ENCODE results near the gene CAMK2A. TPM values are rescaled to one million over a fixed set of nuclear protein-coding genes. Genes with fewer than 3 reads are reported as not detected.

Gene CAMK2A
- total RNA-seq, 1 experiment from 2014 or later, result 0.33 TPM

DNA sequence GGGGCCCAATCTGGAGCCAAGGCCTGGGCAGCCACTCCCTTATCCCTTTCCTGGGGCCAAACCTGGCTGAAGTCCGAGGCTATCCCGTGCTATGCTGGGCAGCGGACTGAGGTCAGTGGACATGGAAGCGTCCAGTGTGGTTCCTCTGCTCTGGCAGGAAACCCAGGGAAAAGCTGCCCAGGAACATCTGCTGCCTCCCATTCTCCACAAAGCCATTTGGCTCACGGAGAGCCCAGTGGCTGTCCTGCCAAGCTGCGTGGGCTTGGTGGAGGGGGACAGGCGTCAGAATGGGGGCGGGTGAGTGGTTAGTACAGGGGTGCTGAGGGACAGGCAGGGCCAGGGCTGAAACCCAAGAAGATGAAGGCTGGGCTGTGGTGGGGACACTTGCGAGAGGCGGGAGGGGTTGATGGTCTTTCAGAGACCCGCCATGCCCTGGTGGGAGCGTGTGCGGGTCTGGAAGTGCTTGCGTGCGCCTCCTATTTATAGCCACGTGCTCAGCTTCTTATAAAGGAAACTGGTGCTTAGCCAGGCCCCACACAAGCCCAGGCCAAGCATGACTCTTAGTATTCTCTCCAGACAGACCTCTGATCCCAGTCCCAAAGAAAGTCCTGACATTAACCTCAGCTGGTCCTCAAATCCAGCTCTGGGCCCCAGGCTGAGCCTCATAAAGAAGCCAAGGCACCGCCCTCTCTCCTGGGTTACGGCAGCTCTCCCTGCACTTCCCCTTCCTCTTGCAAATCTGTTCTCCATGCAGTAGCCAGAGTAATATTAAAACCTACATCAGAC lies 109.1 kb downstream of the CAMK2A start:
- H4K8ac ChIP-seq (replicated peaks; ENCODE audit: insufficient read length, low read depth, low read length), result no peak overlapping the region
- H3K9me3 Mint-ChIP-seq, result no peaks in the 10 kb centered on the region; a peak in 1 of 5 replicates
- H2AK5ac ChIP-seq (ENCODE audit: insufficient read length, low read length), result no peak overlapping the region
- H2BK5ac ChIP-seq (ENCODE audit: insufficient read length, low read length), result no peak overlapping the region
- H3K27ac Mint-ChIP-seq, result no peak overlapping the region
- TF ChIP-seq, protein P1, sequence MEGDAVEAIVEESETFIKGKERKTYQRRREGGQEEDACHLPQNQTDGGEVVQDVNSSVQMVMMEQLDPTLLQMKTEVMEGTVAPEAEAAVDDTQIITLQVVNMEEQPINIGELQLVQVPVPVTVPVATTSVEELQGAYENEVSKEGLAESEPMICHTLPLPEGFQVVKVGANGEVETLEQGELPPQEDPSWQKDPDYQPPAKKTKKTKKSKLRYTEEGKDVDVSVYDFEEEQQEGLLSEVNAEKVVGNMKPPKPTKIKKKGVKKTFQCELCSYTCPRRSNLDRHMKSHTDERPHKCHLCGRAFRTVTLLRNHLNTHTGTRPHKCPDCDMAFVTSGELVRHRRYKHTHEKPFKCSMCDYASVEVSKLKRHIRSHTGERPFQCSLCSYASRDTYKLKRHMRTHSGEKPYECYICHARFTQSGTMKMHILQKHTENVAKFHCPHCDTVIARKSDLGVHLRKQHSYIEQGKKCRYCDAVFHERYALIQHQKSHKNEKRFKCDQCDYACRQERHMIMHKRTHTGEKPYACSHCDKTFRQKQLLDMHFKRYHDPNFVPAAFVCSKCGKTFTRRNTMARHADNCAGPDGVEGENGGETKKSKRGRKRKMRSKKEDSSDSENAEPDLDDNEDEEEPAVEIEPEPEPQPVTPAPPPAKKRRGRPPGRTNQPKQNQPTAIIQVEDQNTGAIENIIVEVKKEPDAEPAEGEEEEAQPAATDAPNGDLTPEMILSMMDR (conservative IDR thresholded peaks at IDR 0.05), result no peak
- H3T11ph ChIP-seq (ENCODE audit: low read length), result no peak overlapping the region
- H3K9ac ChIP-seq (ENCODE audit: extremely low read depth, insufficient read length, low read length), result no peak overlapping the region
- H3K23ac ChIP-seq (ENCODE audit: insufficient read length, low read depth, low read length), result no peak overlapping the region
- H3K36me3 Mint-ChIP-seq (ENCODE audit: insufficient read depth in 1 of 3, low read depth in 3 of 3), result no peaks in the 10 kb centered on the region; a peak in 1 of 7 replicates
- no peak overlapping the region for H2BK20ac ChIP-seq (ENCODE audit: low read depth, low read length, poor library complexity, severe bottlenecking)
- H3K9me3 ChIP-seq (ENCODE audit: control insufficient read depth, low read depth, low read length), result no peaks in the 10 kb centered on the region
- H3K4me1 ChIP-seq (ENCODE audit: insufficient read depth, low read length), result no peaks in the 10 kb centered on the region; the same call in 1 of the 2 replicates
- H2BK15ac ChIP-seq (ENCODE audit: low read depth, low read length), result no peak overlapping the region
- H3K27me3 ChIP-seq (ENCODE audit: insufficient read depth, low read length), result peaks cover 2% of the 10 kb centered on the region; the same call in 1 of the 2 replicates
- no peak overlapping the region for H3K56ac ChIP-seq (ENCODE audit: insufficient read length, low read depth, low read length)
- H3K4ac ChIP-seq (ENCODE audit: low read depth, low read length), result no peak overlapping the region
- H3K79me1 ChIP-seq (ENCODE audit: insufficient read depth, low read depth, low read length, poor library complexity, severe bottlenecking), result no peaks in the 10 kb centered on the region
- WGBS (ENCODE audit: extremely low coverage, insufficient read length, low lambda C conversion rate), result no CpG with 5 or more reads among the region's 18 CpGs
- H3K27ac ChIP-seq (ENCODE audit: insufficient read length, low read depth, low read length), result no peak overlapping the region
- no peak overlapping the region for H4K91ac ChIP-seq (ENCODE audit: insufficient read length, low read depth, low read length)
- H2BK120ac ChIP-seq (ENCODE audit: low read depth, low read length, poor library complexity, severe bottlenecking), result no peak overlapping the region
- DNase-seq, result no peak
- no peaks in the 10 kb centered on the region for H3K23me2 ChIP-seq (ENCODE audit: insufficient read length, low read depth, low read length, poor library complexity, severe bottlenecking)
- H4K20me1 ChIP-seq (ENCODE audit: control insufficient read depth, insufficient read depth, insufficient read length), result no peaks in the 10 kb centered on the region
- no peak overlapping the region for H3K4me3 Mint-ChIP-seq
- H3K79me2 ChIP-seq (ENCODE audit: insufficient read depth, low read length), result no peaks in the 10 kb centered on the region
- H3K18ac ChIP-seq (ENCODE audit: insufficient read length, low read depth, low read length), result no peak overlapping the region
- no peak overlapping the region for H4K5ac ChIP-seq (ENCODE audit: insufficient read length, low read depth, low read length)
- H3K4me2 ChIP-seq (ENCODE audit: insufficient read depth, insufficient read length, low read length), result no peak overlapping the region
- H3K27me3 Mint-ChIP-seq (ENCODE audit: low read depth), result peaks cover 60% of the 10 kb centered on the region
- peaks cover 5 to 10% of the 10 kb centered on the region in 2 experiments; a peak in 3 of 4 replicates for H3K4me1 Mint-ChIP-seq
- no peak overlapping the region for H2AFZ ChIP-seq (ENCODE audit: low read length)
- no peak overlapping the region for H3K14ac ChIP-seq (ENCODE audit: insufficient read depth, low read length)
- no peak overlapping the region for H2BK12ac ChIP-seq (ENCODE audit: insufficient read length, low read depth, low read length)

Measured in H9 (cell line).